ENCODE results near the gene ZNF652.

- TF ChIP-seq CTCF (conservative IDR thresholded peaks at IDR 0.05; ENCODE audit: low read length), result no peak
- TF ChIP-seq EZH2phosphoT487 (IDR thresholded peaks at IDR 0.05; ENCODE audit: borderline replicate concordance), result no peak
Measured at GRCh38 chr17:49356320-49356719, 5.7 kb downstream of the ZNF652 start.

Data from Loucy (cell line).